GM23338 (cell line): ENCODE data around the gene RNF19B.

Source experiments
- CTCF ChIP-seq, 2 experiments: fragments of 200-600 bp in 1 of 2; sonication (generic) in 1 of 2; conservative IDR thresholded peaks; 2 replicates each; pipeline versions ENCODE4 v1.5.1 to v1.6.1; 2016 to 2017; ENCODE audit warnings: antibody characterized with exemption in 2 of 2, low read depth in 2 of 2, mild to moderate bottlenecking in 2 of 2, moderate library complexity in 1 of 2
- EZH2 ChIP-seq: fragments of 200-600 bp; sonication (generic); IDR thresholded peaks from one replicate; pipeline ENCODE4 v1.8.0; 2017; ENCODE audit warnings: antibody characterized with exemption, mild to moderate bottlenecking, low read depth; ENCODE audit not compliant: unreplicated experiment
- POLR2AphosphoS5 ChIP-seq: IDR thresholded peaks from 2 replicates; pipeline ENCODE4 v1.6.1; 2016; ENCODE audit warnings: antibody characterized with exemption, low read depth

GRCh38 chr1:32992489-32993323 is 28.1 kb upstream of the RNF19B start:
- TF ChIP-seq EZH2 (no peak), CTCF (conservative IDR thresholded peaks at IDR 0.05; ENCODE audit: low read depth in 2 of 2) (no peak), POLR2AphosphoS5 (no peak)
